Measurements from ENCODE around the gene CALHM1. TPM values are rescaled to one million over a fixed set of nuclear protein-coding genes. Genes with fewer than 3 reads are reported as not detected.

The CALHM1 gene
- under 1 TPM; 0.25 to 0.29 TPM for total RNA-seq

GRCh38 chr10:103458720-103459119 is at the start of gene CALHM1:
Gene CALHM1, minus strand, starts transcription at chr10:103458900. Its CDS starts 149 bp downstream, at chr10:103458751.

GRCh38 chr10:103493362-103493915 is 34.7 kb upstream of the CALHM1 start, which contains the start of gene NEURL1:
Gene NEURL1, plus strand, starts transcription at chr10:103493705. Its CDS starts 683 bp downstream, at chr10:103494388.

GRCh38 chr10:103479135-103479534 is 20.4 kb upstream of the CALHM1 start, which contains the start of gene CALHM3:
Gene CALHM3, minus strand, starts transcription at chr10:103479240. Its CDS starts 208 bp downstream, at chr10:103479032.

GRCh38 chr10:103451831-103452505 is 6.7 kb downstream of the CALHM1 start, which contains the start of gene CALHM2:
Gene CALHM2, minus strand, starts transcription at chr10:103452370. Its CDS starts 2,429 bp downstream, at chr10:103449941.

Other genes with a start within 250 kb of the CALHM1 start
- gene RPEL1, start 213.0 kb downstream of the CALHM1 start, total RNA-seq, result not detected
- gene INA, start 181.8 kb downstream of the CALHM1 start, total RNA-seq, result under 1 TPM in 1 of 2 experiments, not detected in 1; 0.10 TPM
- 10 to 100 TPM; 11.0 to 11.1 TPM for gene PCGF6, start 107.8 kb downstream of the CALHM1 start, total RNA-seq
- gene TAF5, start 90.9 kb downstream of the CALHM1 start, total RNA-seq, result 1 to 10 TPM; 9.0 to 9.3 TPM
- 100 to 1,000 TPM; 253 to 261 TPM for gene ATP5MK, start 62.4 kb downstream of the CALHM1 start, total RNA-seq
- gene PDCD11, start 62.3 kb downstream of the CALHM1 start, total RNA-seq, result 10 to 100 TPM; 36.6 to 40.7 TPM
- gene CALHM2, start 6.5 kb downstream of the CALHM1 start, total RNA-seq, result 100 to 1,000 TPM; 108 to 110 TPM
- gene CALHM3, start 20.3 kb upstream of the CALHM1 start, total RNA-seq, result under 1 TPM; 0.14 to 0.20 TPM
- gene NEURL1, start 34.8 kb upstream of the CALHM1 start, total RNA-seq, result 1 to 10 TPM; 1.0 to 1.1 TPM

Data from activated naive CD4-positive, alpha-beta T cell treated with anti-CD3 and anti-CD28 coated beads, Interleukin-2, amount 10 ng/mL, durations not matched to agents 5 hours and 36 hours (primary cell).